CD14-positive monocyte (primary cell): ENCODE results near the gene SSBP2. TPM values are rescaled to one million over a fixed set of nuclear protein-coding genes. Genes with fewer than 3 reads are reported as not detected.

Experiments
- DNase-seq, 3 donors: peaks; one replicate each; pipeline ENCODE4 v3.0.0-alpha.2; 2011 to 2022
- H2AFZ ChIP-seq: 2 replicates; pipeline ENCODE4 v1.6.0; 2012; ENCODE audit warnings: mild to moderate bottlenecking, low read depth, low read length, inconsistent platforms; ENCODE audit not compliant: insufficient read depth, poor library complexity, severe bottlenecking
- H3K27ac ChIP-seq, 2 donors: 1 replicate in 1 of 2; 2 replicates in 1 of 2; pipeline ENCODE4 v1.5.1; 2012 to 2013; ENCODE audit warnings: low read length in 2 of 2, control low read depth in 1 of 2, inconsistent platforms in 1 of 2, low read depth in 1 of 2, mild to moderate bottlenecking in 1 of 2
- H3K27me3 ChIP-seq, 2 donors: one replicate each; pipeline versions ENCODE4 v1.6.0 to v1.6.1; 2011 to 2013; ENCODE audit warnings: low read length in 2 of 2; ENCODE audit not compliant: control insufficient read depth in 2 of 2, insufficient read depth in 2 of 2
- H3K36me3 ChIP-seq, 2 donors: replicated peaks in 1 of 2; 1 replicate in 1 of 2; 2 replicates in 1 of 2; pipeline versions ENCODE4 v1.5.1 to v1.6.1; 2012 to 2013; ENCODE audit warnings: low read length in 2 of 2, control low read depth in 1 of 2, inconsistent platforms in 1 of 2, mild to moderate bottlenecking in 1 of 2; ENCODE audit not compliant: insufficient read depth in 2 of 2, control insufficient read depth in 1 of 2
- H3K4me1 ChIP-seq, 2 donors: 1 replicate in 1 of 2; 2 replicates in 1 of 2; pipeline versions ENCODE4 v1.5.1 to v1.6.1; 2012 to 2013; ENCODE audit warnings: low read length in 2 of 2, control low read depth in 1 of 2, inconsistent platforms in 1 of 2, mild to moderate bottlenecking in 1 of 2, moderate library complexity in 1 of 2; ENCODE audit not compliant: insufficient read depth in 2 of 2, control insufficient read depth in 1 of 2
- H3K4me2 ChIP-seq: replicated peaks from 2 replicates; pipeline ENCODE3; 2012; ENCODE audit warnings: low read length, moderate library complexity, mild to moderate bottlenecking; ENCODE audit not compliant: poor library complexity, severe bottlenecking; ENCODE audit errors: extremely low read depth
- H3K4me3 ChIP-seq, 3 experiments: fragments of 200-600 bp in 1 of 3; sonication (generic) in 1 of 3; replicated peaks in 1 of 3; 1 replicate in 2 of 3; 2 replicates in 1 of 3; pipeline ENCODE4 v1.5.1; 2011 to 2013; ENCODE audit warnings: low read length in 3 of 3, mild to moderate bottlenecking in 3 of 3, control low read depth in 2 of 3, low read depth in 2 of 3, inconsistent platforms in 1 of 3, moderate library complexity in 1 of 3
- H3K79me2 ChIP-seq: 2 replicates; pipeline ENCODE4 v1.6.0; 2012; ENCODE audit warnings: mild to moderate bottlenecking, control low read depth, inconsistent platforms, low read length, moderate library complexity; ENCODE audit not compliant: insufficient read depth
- H3K9ac ChIP-seq: 2 replicates; pipeline ENCODE4 v1.6.0; 2017; ENCODE audit warnings: low read length, mild to moderate bottlenecking; ENCODE audit not compliant: insufficient read depth, poor library complexity, severe bottlenecking
- H3K9me3 ChIP-seq, 2 donors: replicated peaks in 1 of 2; 1 replicate in 1 of 2; 2 replicates in 1 of 2; pipeline versions ENCODE4 v1.5.1 to v1.6.1; 2012 to 2013; ENCODE audit warnings: low read length in 2 of 2, control low read depth in 1 of 2; ENCODE audit not compliant: control insufficient read depth in 1 of 2, insufficient read depth in 1 of 2
- H4K20me1 ChIP-seq: 2 replicates; pipeline ENCODE4 v1.6.0; 2012; ENCODE audit warnings: mild to moderate bottlenecking, low read length, control low read depth, moderate library complexity; ENCODE audit not compliant: insufficient read depth
- H3K27ac Mint-ChIP-seq, 7 donors: one replicate each; pipeline ENCODE4 v1.8.0; 2020; ENCODE audit warnings: mild to moderate bottlenecking in 7 of 7, mixed read lengths in 7 of 7, moderate library complexity in 6 of 7, inconsistent platforms in 2 of 7
- H3K27me3 Mint-ChIP-seq, 3 donors: one replicate each; pipeline ENCODE4 v1.8.0; 2021 to 2022; ENCODE audit warnings: low read depth in 3 of 3, mild to moderate bottlenecking in 3 of 3, mixed read lengths in 3 of 3, moderate library complexity in 3 of 3, inconsistent platforms in 1 of 3
- H3K36me3 Mint-ChIP-seq, 2 donors: one replicate each; pipeline ENCODE4 v1.8.0; 2020; ENCODE audit warnings: mixed read lengths in 2 of 2, inconsistent platforms in 1 of 2, mild to moderate bottlenecking in 1 of 2
- H3K4me1 Mint-ChIP-seq: one replicate; pipeline ENCODE4 v1.8.0; 2020; ENCODE audit warnings: mild to moderate bottlenecking, mixed read lengths
- H3K4me3 Mint-ChIP-seq, 2 donors: one replicate each; pipeline ENCODE4 v1.8.0; 2020; ENCODE audit warnings: mild to moderate bottlenecking in 2 of 2, mixed read lengths in 2 of 2, moderate library complexity in 1 of 2
- H3K9me3 Mint-ChIP-seq, 7 donors: one replicate each; pipeline ENCODE4 v1.8.0; 2020 to 2022; ENCODE audit warnings: mixed read lengths in 7 of 7, mild to moderate bottlenecking in 6 of 7, moderate library complexity in 6 of 7, inconsistent platforms in 2 of 7
- WGBS: methylation state at CpG from one replicate; pipeline ENCODE4 v1.1.5; 2013; ENCODE audit warnings: missing lambda C conversion rate; ENCODE audit not compliant: insufficient coverage; 5-methylcytosine and 5-hydroxymethylcytosine counted together
- intact Hi-C, 2 donors: fragments of 100-400 bp; cut with micrococcal nuclease; formaldehyde crosslinking; loops; one replicate each; pipeline versions ENCODE4 v1.15.0 to v1.15.1; 2023
- polyA plus RNA-seq, 3 donors: library from polyadenylated mRNA; depleted of rRNA in 1 of 3; unstranded in 2 of 3; stranded (reverse) in 1 of 3; fragments of 300-500 nt in 2 of 3; fragments of >200 nt in 1 of 3; fragmentation: Illumina TruSeq in 2 of 3; gene quantifications; 1 replicate in 2 of 3; 2 replicates in 1 of 3; pipeline ENCODE4 v1.2.3, GENCODE V29; 2012 to 2021
- TF ChIP-seq, protein P1 (sequence below): fragments of 200-600 bp; IDR thresholded peaks from one replicate; pipeline ENCODE4 v1.8.0; 2022; ENCODE audit warnings: antibody characterized with exemption, mild to moderate bottlenecking

SSBP2 gene
- polyA plus RNA-seq, 3 donors = 29.1 to 55.2 (median 53.4) TPM

DNA sequence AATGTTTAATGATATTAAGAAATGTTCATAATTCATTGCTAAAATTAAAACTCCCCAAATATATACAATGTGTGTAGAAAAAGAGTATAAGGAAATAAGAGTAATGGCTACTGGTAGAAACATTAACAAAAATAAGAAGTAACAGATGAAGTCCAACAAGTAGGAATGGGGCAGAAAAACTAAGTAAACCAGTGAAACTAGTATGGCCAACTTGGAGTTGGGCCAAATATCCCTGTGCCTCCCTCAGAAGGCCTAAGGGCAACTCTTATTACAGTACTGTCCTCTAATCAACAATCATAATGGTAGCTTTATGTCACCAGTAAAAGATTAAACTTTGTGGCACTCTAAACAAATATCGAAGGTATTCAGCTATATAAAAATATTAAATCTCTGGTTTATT lies 93.5 kb downstream of the SSBP2 start:
- H3K79me2 ChIP-seq = no peaks in the 10 kb centered on the region
- TF ChIP-seq, protein P1, sequence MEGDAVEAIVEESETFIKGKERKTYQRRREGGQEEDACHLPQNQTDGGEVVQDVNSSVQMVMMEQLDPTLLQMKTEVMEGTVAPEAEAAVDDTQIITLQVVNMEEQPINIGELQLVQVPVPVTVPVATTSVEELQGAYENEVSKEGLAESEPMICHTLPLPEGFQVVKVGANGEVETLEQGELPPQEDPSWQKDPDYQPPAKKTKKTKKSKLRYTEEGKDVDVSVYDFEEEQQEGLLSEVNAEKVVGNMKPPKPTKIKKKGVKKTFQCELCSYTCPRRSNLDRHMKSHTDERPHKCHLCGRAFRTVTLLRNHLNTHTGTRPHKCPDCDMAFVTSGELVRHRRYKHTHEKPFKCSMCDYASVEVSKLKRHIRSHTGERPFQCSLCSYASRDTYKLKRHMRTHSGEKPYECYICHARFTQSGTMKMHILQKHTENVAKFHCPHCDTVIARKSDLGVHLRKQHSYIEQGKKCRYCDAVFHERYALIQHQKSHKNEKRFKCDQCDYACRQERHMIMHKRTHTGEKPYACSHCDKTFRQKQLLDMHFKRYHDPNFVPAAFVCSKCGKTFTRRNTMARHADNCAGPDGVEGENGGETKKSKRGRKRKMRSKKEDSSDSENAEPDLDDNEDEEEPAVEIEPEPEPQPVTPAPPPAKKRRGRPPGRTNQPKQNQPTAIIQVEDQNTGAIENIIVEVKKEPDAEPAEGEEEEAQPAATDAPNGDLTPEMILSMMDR = no peak
- Mint-ChIP-seq H3K4me1 (peaks cover 4% of the 10 kb centered on the region), H3K9me3 (peaks cover 2 to 12% (median 3%) of the 10 kb centered on the region in 7 donors), H3K36me3 (peaks cover 2 to 10% of the 10 kb centered on the region in 2 donors), H3K27me3 (no peaks in the 10 kb centered on the region), H3K4me3 (no peak overlapping the region), H3K27ac (no peak overlapping the region)
- intact Hi-C loops = no loop called here
- no peak overlapping the region for H3K4me3 ChIP-seq
- no peak overlapping the region for H3K27ac ChIP-seq
- DNase-seq = no peak
- no peaks in the 10 kb centered on the region for H3K4me1 ChIP-seq
- no peak overlapping the region for H3K4me2 ChIP-seq
- H2AFZ ChIP-seq = no peak overlapping the region
- no peaks in the 10 kb centered on the region for H3K36me3 ChIP-seq
- no peaks in the 10 kb centered on the region for H3K9me3 ChIP-seq
- H3K9ac ChIP-seq = no peak overlapping the region
- H3K27me3 ChIP-seq = no peaks in the 10 kb centered on the region
- H4K20me1 ChIP-seq = peaks cover 5% of the 10 kb centered on the region
- WGBS = no CpG with 5 or more reads among the region's 1 CpG

DNA sequence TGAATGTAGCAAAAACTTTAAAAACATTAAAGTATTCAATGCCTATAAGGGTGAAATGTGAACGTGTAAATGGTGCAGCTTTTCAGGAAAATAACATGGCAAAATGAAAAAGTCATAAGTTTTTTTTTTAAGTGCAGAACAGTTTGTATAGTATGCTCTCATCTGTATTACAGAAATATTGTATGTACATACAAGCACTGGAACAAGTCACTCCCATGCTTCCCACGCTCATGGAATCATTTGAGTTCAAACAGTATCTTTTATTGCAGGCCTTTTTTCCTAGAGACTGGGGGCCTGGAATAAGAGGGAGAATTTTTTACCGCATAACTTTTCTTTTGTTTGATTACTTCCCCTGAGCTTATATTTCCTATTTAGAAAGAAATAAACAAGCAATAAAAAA lies 94.1 kb downstream of the SSBP2 start:
- no CpG with 5 or more reads among the region's 3 CpGs for WGBS

More for the DNA sequence above, 94.1 kb downstream of the SSBP2 start:
- H3K36me3 ChIP-seq = no peaks in the 10 kb centered on the region
- Mint-ChIP-seq H3K4me1 (peaks cover 4% of the 10 kb centered on the region), H3K4me3 (no peak overlapping the region), H3K36me3 (peaks cover 2 to 10% of the 10 kb centered on the region in 2 donors), H3K9me3 (peaks cover 2 to 12% (median 3%) of the 10 kb centered on the region in 7 donors), H3K27me3 (no peaks in the 10 kb centered on the region), H3K27ac (no peak overlapping the region)
- no peak overlapping the region for H3K27ac ChIP-seq
- no peaks in the 10 kb centered on the region for H3K79me2 ChIP-seq
- DNase-seq = no peak
- H3K9ac ChIP-seq = no peak overlapping the region
- intact Hi-C loops = no loop called here
- no peaks in the 10 kb centered on the region for H3K4me1 ChIP-seq
- peaks cover 5% of the 10 kb centered on the region for H4K20me1 ChIP-seq
- H3K4me2 ChIP-seq = no peak overlapping the region
- TF ChIP-seq, protein P1 = no peak
- no peak overlapping the region for H2AFZ ChIP-seq
- H3K9me3 ChIP-seq = no peaks in the 10 kb centered on the region
- H3K27me3 ChIP-seq = no peaks in the 10 kb centered on the region
- H3K4me3 ChIP-seq = no peak overlapping the region
